Fibroblast of villous mesenchyme (primary cell): Measurements from ENCODE around the gene KIAA0753. TPM values are rescaled to one million over a fixed set of nuclear protein-coding genes. Genes with fewer than 3 reads are reported as not detected.
"Not testable (repeated sequence)": the region's sequence is repeated elsewhere in the genome, so short reads cannot be mapped to it uniquely, and the experiment has no call there.

Source experiments
- DNase-seq: peaks from one replicate; pipeline ENCODE4 v3.0.0-alpha.2; 2010; ENCODE audit warnings: low read depth
- H3K4me3 ChIP-seq: 2 replicates; pipeline ENCODE4 v1.5.1; 2011; ENCODE audit warnings: low read depth, mild to moderate bottlenecking, low read length
- total RNA-seq: library from RNA; depleted of rRNA; stranded (reverse); fragments of >200 nt; gene quantifications from 2 replicates; pipeline ENCODE4 v1.2.3, GENCODE V29; 2012
- TF ChIP-seq, protein P1 (sequence below): IDR thresholded peaks from 2 replicates; pipeline ENCODE4 v1.5.1; 2012; ENCODE audit warnings: low read depth, mild to moderate bottlenecking, low read length; ENCODE audit not compliant: insufficient read depth

KIAA0753 gene
- total RNA-seq, 1 donor = 23.3 TPM

DNA sequence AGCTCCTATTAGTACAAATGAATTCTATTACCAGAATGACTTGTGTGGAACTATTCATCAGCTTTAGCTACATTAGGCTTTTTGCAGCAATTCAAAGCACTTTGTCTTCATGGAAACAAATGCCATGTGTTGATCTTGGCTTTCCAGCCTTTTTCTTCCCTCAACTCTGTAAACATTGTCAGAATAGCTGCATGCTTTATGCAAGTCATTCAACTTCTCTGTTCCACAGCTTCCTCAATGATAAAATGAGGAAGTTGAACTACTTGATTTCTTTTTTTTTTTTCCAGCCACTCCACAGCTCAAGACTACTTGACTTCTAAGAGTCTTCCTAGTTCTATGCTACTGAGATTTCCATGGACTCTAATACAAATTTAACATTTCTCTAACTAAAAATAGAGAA lies 41.1 kb downstream of the KIAA0753 start:
- DNase-seq = no peak
- H3K4me3 ChIP-seq = no peak overlapping the region
- TF ChIP-seq, protein P1, sequence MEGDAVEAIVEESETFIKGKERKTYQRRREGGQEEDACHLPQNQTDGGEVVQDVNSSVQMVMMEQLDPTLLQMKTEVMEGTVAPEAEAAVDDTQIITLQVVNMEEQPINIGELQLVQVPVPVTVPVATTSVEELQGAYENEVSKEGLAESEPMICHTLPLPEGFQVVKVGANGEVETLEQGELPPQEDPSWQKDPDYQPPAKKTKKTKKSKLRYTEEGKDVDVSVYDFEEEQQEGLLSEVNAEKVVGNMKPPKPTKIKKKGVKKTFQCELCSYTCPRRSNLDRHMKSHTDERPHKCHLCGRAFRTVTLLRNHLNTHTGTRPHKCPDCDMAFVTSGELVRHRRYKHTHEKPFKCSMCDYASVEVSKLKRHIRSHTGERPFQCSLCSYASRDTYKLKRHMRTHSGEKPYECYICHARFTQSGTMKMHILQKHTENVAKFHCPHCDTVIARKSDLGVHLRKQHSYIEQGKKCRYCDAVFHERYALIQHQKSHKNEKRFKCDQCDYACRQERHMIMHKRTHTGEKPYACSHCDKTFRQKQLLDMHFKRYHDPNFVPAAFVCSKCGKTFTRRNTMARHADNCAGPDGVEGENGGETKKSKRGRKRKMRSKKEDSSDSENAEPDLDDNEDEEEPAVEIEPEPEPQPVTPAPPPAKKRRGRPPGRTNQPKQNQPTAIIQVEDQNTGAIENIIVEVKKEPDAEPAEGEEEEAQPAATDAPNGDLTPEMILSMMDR = no peak

DNA sequence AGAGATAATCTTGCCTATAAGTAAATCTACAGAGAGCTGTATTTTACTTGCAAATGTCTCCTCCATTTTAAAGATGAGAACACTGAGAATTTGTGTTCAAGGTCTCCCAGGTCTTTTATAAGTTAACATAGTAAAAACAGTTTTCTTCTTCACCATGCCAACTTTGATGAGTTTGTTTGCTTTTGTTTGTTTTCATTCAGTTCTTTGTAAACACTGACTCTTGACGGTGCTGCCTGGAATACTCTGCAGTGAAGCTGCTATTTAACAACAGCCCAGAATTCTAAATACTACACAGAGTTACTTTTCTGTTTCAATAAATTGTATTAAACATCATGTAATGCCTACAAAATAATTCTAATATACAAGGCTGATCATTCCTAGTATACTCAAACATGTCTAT lies 42.8 kb downstream of the KIAA0753 start:
- no peak for DNase-seq
- TF ChIP-seq, protein P1 = no peak
- no peak overlapping the region for H3K4me3 ChIP-seq

DNA sequence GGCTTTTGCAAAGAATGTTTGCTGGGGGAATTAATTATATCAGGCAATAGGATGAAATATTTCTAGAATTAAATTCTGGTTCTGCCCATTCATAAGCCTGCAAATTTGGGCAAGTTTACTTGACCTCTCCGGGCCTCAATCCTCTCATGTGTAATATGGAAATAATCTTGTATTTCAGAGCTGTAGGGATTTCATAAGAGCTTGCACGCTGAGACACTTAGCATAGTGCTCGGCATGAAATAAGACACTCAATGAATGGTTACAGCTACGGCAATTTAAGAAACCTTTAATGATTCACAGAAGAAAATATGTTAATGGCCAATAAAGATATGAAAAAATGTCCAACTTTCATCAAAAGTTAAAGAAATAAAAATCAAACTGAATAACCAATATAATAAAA lies 43.6 kb downstream of the KIAA0753 start:
- H3K4me3 ChIP-seq = no peak overlapping the region
- TF ChIP-seq, protein P1 = no peak
- no peak for DNase-seq

DNA sequence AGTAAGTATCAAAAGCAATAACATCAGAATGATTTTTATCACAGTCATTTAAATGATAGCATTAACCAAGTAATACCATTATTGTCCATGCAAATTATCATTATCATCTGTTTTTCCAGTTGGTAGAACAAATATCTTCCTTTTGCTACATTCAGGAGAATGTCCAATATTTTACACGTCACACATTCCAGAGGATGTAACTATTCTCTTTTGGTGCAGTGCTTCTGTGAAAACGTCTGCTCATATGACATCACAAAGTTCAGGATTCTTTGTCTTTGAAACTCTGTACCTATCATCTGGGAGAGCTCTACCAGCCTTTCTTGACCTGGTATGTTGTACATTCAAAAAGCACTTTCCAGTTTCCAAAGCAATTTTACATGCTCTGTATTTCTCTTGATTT lies 44.0 kb downstream of the KIAA0753 start:
- TF ChIP-seq, protein P1 = no peak
- no peak overlapping the region for H3K4me3 ChIP-seq
- no peak for DNase-seq

DNA sequence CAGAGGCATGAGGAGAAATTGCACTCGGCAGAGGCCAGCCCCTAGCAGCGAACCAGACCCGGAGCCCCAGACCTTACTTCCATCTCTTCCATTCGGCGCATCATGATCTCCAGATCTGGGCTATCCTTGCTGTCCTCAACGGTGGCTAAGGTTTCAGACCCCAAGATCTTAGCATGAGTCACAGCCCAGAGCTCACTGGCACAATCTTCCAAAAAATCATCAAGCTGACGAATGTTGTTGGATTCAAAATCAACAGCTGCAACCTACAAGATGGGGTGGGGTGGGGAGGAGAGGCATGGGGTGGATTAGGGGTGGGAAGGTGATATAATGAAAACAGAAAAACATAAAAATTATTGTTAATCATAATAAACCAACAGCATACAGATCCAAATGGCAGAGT lies 44.4 kb downstream of the KIAA0753 start:
- DNase-seq = no peak

DNA sequence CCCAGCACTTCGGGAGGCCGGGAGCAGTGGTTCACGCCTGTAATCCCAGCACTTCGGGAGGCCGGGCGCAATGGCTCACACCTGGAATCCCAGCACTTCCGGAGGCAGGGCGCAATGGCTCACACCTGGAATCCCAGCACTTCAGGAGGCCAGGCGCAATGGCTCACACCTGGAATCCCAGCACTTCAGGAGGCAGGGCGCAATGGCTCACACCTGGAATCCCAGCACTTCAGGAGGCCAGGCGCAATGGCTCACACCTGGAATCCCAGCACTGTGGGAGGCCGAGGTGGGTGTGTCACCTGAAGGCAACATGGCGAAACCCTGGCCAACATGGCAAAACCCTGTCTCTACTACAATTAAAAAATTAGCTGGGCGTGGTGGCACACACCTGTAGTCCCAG lies 47.1 kb downstream of the KIAA0753 start:
- not testable (repeated sequence) for DNase-seq, H3K4me3 ChIP-seq

More for the DNA sequence above, 44.4 kb downstream of the KIAA0753 start:
- TF ChIP-seq, protein P1 = no peak
- no peak overlapping the region for H3K4me3 ChIP-seq

DNA sequence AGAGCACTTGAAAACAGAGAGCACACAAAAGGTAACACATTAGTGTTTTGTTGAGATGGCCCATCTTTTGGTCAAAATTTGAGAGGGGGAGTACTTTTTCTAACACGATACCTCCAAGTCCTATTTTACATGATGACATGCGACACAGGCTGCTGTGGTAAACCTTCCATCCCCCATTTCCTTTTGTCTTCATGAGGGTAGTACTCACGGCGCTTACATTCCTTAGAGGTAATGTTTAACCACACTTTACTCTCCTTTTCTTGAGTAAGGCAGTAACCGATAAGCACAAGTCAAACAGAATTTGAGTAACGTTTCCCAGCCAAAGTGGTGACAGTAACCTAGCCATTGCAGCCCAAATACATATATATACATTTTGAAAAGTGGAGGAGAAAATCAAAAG lies 48.3 kb downstream of the KIAA0753 start:
- TF ChIP-seq, protein P1 = no peak
- no peak for DNase-seq
- H3K4me3 ChIP-seq = no peak overlapping the region
